GM19025 (cell line): ENCODE results near the gene GGA1.
"Not testable (repeated sequence)": the region's sequence is repeated elsewhere in the genome, so short reads cannot be mapped to it uniquely, and the experiment has no call there.

Source experiments
- ATAC-seq: cut with Tn5 transposase; IDR thresholded peaks from one replicate; pipeline ENCODE4 v1.9.1; 2021; ENCODE audit warnings: mild to moderate bottlenecking, low read depth, moderate library complexity; ENCODE audit not compliant: unreplicated experiment

GGA1 gene

GRCh38 chr22:37640591-37641560 is 32.2 kb downstream of the GGA1 start:
- no peak for ATAC-seq

GRCh38 chr22:37641561-37641949 is 32.9 kb downstream of the GGA1 start:
- no peak for ATAC-seq

- ATAC-seq = peak; percentile 51
Measured at GRCh38 chr22:37643225-37643847, 34.7 kb downstream of the GGA1 start.

GRCh38 chr22:37647317-37647716 is 38.7 kb downstream of the GGA1 start:
- no peak for ATAC-seq

GRCh38 chr22:37647928-37648327 is 39.3 kb downstream of the GGA1 start:
- ATAC-seq = no peak

- no peak for ATAC-seq
Measured at GRCh38 chr22:37650463-37651136, 42.0 kb downstream of the GGA1 start.

- no peak for ATAC-seq
Measured at GRCh38 chr22:37654563-37655251, 46.1 kb downstream of the GGA1 start.

- no peak for ATAC-seq
Measured at GRCh38 chr22:37655252-37655563, 46.6 kb downstream of the GGA1 start.

- ATAC-seq = not testable (repeated sequence)
Measured at GRCh38 chr22:37656583-37656982, 47.9 kb downstream of the GGA1 start.

- no peak for ATAC-seq
Measured at GRCh38 chr22:37657590-37658132, 49.0 kb downstream of the GGA1 start.

GRCh38 chr22:37658133-37659065 is 49.8 kb downstream of the GGA1 start, which contains the start of gene PDXP:
PDXP (plus strand) TSS chr22:37658723; CDS start chr22:37658783, 60 bp downstream.
- peak; percentile 89 for ATAC-seq

GRCh38 chr22:37659066-37659896 is 50.6 kb downstream of the GGA1 start:
- ATAC-seq = peak; percentile 11

GRCh38 chr22:37659897-37660708 is 51.5 kb downstream of the GGA1 start:
- no peak for ATAC-seq

GRCh38 chr22:37660709-37661045 is 52.0 kb downstream of the GGA1 start:
- ATAC-seq = no peak

- ATAC-seq = no peak
Measured at GRCh38 chr22:37661160-37661924, 52.7 kb downstream of the GGA1 start.

- ATAC-seq = no peak
Measured at GRCh38 chr22:37662039-37662438, 53.4 kb downstream of the GGA1 start.

- no peak for ATAC-seq
Measured at GRCh38 chr22:37663521-37664140, 55.0 kb downstream of the GGA1 start.
